Pericardium fibroblast (primary cell): Measurements from ENCODE around the gene AMELY. TPM values are rescaled to one million over a fixed set of nuclear protein-coding genes. Genes with fewer than 3 reads are reported as not detected.

Source experiments
- total RNA-seq: library from RNA; depleted of rRNA; stranded (reverse); fragments of >200 nt; gene quantifications from 2 replicates; pipeline ENCODE4 v1.2.3, GENCODE V29; 2015

The AMELY gene, protein sequence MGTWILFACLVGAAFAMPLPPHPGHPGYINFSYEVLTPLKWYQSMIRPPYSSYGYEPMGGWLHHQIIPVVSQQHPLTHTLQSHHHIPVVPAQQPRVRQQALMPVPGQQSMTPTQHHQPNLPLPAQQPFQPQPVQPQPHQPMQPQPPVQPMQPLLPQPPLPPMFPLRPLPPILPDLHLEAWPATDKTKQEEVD
- not detected in 2 replicates for total RNA-seq

DNA sequence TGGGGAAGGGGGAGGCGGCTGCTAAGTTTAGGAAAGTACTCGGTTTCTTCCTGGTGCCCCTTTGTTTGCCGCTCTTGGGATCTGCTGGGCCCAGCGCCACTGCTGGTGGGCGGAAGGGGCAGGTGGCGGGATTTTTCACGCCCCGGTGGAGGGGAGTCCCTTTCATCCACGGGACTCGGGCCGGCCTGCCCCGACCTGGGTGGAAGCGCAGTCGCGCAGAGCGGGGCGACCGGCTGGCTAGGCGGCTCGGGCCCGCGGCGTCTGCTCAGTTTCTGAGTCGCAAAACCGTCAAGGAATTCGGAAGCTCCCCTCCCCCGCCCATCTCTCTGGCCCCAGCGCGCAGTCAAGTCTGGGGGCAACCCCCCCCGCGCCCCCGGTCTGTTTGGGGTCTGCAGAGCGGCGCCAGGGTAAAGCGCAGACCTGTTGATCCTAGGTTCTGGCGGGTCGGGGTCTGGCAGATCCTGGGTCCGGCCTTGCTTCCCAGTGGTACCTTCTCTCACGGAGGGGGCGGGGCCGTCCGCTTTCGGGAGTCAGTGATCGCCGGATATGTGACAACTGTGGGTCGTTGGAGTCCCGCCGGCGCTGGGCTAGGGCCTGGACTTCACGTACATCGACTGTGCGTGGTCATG lies at the start of gene AMELY:
TSS of gene AMELY (minus strand) at position 500 of the 629 bp plus-strand sequence. CDS start 39,144 bp downstream, outside the sequence.

DNA sequence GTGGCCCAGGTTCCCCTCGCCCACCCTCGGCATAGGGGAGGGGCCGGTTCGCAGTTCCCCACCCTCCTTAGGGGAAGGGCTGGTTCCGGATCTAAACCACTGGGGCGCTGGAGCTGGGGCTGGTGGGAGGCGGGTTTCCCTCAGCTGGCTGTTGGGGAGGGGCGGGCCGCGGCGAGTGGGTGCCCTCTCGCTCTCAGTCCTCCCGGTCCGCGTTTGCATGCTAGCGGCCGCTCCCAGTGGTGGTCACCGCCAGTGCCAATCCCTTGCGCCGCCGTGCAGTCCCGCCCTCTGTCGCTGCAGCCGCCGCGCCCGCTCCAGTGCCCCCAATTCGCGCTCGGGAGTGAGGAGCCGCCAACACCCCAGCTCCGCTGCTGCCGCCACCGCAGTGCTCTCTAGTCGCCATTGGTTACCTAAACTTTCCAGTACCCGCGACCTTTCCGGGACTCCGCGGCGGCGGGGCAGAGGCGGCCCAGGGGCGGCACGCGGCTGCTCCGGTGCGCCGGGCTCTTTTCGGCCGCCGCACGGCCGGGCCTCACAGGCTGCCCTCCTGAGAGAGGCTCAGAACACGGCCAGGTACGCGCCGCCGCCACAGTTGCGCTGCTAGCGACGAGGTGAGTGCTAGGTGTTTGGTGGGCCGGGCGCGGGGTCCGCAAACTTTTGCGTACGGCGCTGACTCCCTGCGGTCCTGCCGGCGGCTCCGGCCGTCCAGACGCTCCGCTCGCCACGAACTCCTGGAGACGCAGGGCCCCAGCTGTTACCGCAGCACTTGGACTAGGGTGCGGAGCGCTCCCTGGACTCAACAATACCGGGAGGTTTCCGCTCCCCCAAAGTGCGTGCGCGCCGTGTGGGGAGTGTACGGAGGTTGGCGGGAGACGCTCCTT lies 940 bp downstream of the AMELY start, which contains the start of gene TBL1Y:
TSS of gene TBL1Y (plus strand) at position 326 of the 881 bp plus-strand sequence. CDS start 114,388 bp downstream, outside the sequence.

Other genes starting within 250 kb of the AMELY start
- gene TBL1Y, start 1.1 kb downstream of the AMELY start, total RNA-seq: not detected in 2 replicates